GM10847 (cell line): ENCODE data around the gene SPON1.

Experiments
- POLR2A ChIP-seq: IDR thresholded peaks from 2 replicates; pipeline ENCODE4 v1.6.1; 2011; ENCODE audit not compliant: insufficient read length; ENCODE audit errors: extremely low read depth

SPON1 gene

GRCh38 chr11:14179116-14179820 is 216.7 kb downstream of the SPON1 start:
- no peak for TF ChIP-seq POLR2A

DNA sequence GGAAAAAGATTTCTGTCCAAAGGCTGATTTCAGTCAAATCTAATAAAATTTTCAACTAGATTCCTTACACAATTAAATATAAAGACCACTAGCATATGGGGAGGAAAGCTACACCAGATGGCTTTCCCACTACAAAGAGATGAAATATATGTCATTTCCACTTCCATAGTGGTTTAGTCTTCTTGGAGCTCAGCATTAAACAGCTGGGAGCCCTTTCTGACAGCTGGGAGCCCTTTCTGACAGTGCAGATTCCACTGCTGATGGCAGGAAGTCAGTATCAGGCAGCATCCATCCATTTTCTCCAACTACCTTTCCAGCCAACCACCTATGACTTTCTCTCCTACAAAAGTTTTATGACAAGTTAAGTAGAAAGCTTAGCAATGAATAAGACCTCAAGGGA is 218.6 kb downstream of the SPON1 start:
- no peak for TF ChIP-seq POLR2A

DNA sequence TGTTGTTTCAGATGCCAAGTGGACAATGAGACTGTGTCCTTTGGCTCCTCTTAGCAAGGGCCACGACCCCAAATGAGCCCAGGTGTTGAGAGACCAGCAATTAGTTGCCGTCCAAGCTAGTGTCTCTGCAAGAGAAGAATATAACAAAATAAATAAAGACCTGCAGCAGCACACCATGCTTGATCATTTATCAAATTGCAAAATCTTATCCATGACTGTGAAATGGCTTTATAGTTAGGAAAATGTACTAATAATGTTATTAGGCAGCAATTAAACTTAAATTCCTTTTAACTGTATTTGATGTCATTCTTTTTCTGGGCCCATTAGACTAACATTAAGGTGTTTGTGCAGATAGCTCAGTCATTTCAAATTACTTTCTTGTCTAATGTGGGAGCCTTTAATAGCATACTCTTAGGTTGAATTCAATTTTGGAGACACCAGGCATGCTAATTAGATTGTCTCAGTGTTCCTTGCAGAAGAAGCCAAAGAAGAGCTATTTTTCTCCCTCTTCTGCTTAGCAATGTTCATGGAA is 220.4 kb downstream of the SPON1 start:
- TF ChIP-seq POLR2A, result no peak

DNA sequence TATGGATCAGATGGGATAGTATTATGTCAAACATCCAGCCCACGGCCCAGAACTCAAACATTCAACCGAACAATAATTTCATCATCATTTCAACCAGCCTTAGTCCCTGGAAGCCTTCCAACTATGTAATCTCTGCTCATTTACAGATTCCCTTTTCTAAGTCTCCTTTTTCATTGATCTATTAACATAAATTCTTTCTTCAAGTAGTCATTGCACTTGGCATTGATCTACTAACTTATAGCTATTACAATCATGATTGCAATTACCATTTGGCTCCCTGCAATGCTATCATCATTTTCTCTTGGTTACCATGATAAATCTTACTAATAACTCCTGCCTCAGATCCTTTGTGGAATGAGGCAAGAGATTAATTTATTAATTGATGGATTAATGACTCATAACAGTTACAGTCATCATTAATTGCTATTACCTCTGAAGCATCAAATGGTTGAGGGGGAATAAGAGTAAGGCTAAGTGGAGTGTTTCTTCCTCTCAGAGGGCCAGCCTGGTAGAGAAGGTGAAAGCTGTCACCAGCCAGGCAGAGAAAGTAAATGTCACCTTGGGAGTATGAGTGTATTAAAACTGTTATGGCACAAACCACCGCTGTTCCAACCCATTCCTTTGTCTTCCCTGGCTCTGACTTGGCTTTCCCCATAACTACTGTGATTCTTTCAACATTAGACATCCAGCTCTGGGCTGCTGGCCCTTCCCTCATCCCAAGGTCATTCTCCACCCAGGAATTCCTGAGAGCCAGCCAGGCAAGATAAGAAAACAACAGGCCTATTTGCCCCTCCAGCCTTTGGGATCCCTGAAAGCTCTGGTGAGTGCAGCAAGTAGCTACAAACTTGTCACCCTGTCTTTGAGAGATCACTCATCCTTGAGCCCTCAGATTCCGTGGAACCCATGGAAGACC is 221.8 kb downstream of the SPON1 start:
- no peak for TF ChIP-seq POLR2A

DNA sequence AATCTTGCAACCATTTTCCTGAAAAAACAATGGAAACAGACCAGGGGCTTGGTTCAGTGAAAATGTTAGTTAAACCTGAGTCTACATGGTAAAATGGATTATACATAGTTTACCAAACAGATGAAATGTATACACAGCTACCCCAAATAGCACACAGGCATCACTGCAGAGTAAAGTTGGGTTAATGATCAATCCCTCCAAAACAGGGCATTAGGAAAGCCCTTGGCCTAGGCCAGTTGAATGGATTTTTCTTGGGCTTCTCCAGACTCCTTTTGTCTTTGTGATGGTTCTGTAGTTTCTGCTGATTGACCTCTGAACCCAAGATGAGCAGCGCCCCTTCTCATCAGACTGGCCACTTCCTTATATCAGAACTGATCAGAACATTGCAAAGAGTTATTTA is 222.9 kb downstream of the SPON1 start:
- no peak for TF ChIP-seq POLR2A

- no peak for TF ChIP-seq POLR2A
These were observed 223.7 kb downstream of the SPON1 start for GRCh38 chr11:14186046-14186775.

DNA sequence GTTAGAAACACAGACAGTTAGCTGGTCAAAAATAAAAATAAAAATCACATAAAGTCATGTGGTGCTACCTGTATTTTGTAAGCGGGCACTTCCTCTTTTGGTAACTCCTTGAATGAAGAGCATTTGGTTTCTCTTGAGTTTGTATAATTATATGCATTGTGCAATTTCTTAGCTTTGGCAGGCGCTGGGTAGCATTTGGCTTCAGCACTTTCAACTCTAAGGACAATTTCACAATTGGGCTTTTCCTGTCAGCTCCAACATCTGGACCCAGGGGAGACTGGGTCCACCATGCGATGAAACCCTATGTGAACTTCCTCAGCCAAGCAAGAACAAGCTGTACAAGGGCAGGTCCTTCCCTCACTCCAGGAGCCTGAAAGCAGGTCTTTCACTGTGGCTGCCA is 227.4 kb downstream of the SPON1 start:
- TF ChIP-seq POLR2A, result no peak

DNA sequence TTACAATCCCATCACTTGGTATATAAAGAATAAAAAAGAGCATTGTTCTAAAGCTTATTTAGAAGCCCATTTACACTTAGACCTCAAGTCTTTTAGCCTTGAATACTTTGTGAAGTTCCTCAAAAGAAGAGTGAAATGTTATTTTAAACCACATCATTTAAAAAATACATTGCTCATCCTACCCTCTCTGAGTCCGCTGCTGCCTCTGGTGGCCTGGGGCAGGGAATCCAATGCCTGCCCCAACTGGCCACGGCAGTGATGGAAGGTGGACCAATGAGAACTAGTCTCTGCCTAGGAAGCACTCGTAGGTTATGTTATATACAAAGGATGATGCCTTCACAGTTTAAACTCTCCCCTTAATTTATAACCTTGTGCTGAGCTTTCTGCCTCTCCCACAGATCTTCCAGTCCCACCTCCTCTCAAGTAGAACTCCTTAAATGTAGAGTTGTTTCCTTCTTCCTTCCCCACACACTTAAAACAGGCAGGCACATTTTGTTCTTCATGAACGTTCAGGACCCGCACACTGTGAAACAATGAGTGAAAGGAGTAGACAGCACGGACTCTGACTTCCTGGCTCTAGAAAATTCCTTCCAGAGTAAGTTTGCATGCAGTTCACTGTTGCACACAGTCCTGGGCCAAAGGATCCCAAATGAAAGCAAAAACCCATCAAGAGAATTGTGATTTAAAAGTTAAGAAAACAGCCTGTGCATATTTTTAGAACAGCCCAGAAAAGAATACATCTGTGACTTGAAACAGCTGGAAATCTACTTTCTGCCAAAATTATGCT is 228.7 kb downstream of the SPON1 start:
- TF ChIP-seq POLR2A, result no peak

DNA sequence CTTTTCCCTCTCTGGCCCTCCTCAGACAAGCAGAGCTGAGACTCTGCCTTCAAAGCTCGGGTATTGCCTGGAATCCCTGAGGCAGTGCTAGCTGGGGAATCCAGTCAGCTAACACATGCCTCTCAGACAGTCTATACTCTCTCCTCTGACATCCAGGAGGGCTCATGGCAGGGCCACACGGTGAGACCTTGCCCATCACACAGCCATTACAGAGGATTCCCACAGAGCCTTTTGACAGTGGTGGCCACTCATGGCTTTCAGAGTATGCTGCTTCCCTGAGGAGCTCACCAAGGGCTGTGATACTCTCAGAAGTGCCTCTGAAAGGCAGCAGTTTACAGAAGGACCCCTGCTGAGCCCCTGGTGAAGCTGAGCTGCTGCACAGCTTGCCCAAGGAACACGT is 231.1 kb downstream of the SPON1 start:
- no peak for TF ChIP-seq POLR2A

DNA sequence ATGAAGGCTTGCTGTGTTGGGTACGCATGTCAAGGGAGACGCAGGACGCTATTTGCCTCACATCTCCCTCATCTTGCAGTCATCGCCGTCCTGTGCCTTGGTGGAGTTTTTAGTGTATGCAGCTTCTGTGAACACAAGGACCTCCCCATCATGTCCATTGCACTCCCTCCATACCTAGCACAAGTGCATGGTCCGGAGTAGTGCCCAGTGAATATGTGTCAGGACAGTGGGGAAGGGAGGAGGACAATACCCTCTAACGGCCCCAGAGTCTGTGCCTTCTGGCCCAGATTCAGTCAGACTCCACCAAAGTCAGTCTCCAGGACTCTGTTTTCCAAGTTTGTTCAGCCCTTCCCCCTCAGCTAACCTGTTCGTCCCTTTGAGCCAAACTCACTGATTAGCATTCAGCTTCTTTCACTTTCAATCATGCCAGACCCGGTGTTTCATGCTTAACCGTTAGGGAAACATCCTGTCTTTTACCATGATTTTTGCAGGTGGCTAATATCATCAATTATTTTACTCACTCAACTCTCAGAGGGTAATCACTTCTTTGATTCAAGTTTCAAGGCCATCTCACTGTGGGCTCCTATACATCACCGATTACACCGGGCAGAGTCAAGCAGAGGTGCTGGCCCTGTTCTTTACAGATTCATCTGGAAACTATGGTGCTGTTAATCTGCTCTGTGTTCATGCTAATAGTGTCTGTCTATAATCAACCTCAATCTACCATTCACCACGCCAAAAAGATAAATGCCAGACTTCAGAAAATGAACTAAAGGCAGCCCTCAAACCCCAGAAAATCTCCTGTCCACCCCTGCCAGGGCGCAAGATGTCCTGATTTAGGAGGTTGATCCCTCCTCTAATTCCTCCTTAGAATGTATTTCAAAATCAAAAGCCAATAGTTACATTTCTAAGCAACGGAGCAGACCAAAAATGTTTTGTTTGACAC is 240.0 kb downstream of the SPON1 start:
- no peak for TF ChIP-seq POLR2A

DNA sequence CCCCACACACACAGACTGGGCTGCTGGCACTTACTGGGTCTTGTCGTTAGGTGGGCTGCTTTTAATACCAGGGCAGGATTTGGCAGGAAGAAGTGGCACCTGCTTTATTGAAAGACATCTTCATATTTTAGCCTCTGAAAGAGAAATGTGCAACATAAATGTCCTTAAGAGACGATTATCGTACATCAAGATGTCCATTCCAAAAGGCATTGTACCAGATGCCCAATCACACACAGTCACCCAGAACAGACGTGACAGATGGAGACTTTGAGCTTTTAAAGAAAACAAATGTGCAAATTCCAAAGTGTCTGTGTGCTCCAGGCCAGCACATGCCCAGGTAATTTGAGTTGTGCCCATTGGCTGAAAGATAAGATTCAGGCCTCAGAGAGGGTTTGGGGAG is 240.8 kb downstream of the SPON1 start:
- TF ChIP-seq POLR2A, result no peak

GRCh38 chr11:14212986-14213385 is 250.5 kb downstream of the SPON1 start:
- no peak for TF ChIP-seq POLR2A

DNA sequence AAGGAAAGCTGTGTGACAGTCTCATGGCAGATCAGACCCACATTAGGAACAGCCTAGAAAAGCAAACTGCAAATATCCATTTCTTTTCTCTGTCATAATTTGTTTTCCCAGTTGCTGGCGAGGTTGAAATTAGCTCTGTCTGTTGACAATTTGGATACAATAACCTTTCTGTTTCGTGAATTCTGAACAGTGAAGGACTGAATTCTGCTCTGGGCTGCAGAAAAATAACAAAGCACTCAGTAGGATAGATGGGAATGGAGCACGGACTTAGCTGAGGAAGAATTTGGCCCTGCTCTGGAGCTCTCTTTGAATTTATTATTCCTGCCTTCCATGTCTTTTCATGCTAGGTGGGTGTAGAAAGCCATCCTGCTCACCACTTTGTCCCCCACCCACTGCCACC is 256.2 kb downstream of the SPON1 start:
- TF ChIP-seq POLR2A, result no peak

DNA sequence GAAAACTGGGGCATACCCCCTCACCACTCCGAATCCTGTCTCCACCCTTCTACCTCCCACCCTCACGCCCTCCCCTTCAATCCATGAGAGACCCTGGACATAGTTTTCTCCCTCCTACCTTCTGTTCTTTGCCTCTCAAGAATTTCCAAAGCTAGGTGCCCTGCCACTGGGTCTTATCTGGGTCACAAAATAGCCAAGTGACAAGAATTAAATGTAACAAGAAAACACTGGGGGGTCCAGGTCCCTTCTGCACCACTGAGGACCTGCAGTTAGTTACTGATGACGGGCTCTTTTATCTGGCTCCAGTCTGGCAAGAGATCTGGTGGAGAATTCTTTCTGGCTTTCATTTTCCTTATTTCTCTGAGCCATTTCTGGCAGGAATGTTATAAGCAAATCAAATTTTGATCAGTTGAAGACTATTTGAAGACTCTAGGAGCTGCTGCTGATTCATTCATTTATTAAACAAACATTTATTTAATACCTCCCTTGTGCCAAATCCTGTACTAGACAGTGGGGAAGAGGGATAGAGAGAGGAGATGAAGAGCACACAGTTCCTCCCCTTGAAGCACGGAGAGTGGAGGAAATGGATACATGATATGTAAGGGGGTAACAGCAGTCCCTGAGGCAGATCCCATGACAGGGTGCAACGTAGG is 261.2 kb downstream of the SPON1 start:
- no peak for TF ChIP-seq POLR2A

DNA sequence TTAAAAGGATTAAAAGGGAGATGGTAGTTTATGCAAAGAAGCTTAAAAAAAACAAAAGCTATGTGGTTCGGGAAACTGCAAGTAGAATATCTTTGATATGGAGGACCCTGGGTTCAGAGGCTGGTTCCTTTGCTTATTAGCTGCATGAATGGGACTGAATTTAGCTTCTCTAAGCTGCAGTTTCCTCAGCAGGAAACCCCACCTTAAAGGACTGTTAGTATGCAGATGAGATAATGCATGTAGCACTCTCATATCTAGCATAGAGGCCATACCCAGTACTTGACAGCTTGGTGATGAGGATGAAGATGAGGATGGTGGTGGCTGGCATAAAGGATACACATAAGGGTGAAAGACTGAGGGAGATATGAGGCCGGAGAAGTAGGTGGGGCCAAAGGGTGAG is 261.9 kb downstream of the SPON1 start:
- no peak for TF ChIP-seq POLR2A
